Stimulated activated CD8-positive, alpha-beta memory T cell treated with anti-CD3 and anti-CD28 coated beads, Interleukin-7, amount 100 ng/mL, for 1 hour (primary cell): ENCODE results near the gene DPF3.

Source experiments
- DNase-seq, 2 donors: peaks; one replicate each; pipeline ENCODE4 v3.0.0-alpha.2; 2020; ENCODE audit warnings: low read depth in 2 of 2

DPF3 gene

GRCh38 chr14:72715850-72716228 lies 178.1 kb downstream of the DPF3 start:
- no peak for DNase-seq

DNA sequence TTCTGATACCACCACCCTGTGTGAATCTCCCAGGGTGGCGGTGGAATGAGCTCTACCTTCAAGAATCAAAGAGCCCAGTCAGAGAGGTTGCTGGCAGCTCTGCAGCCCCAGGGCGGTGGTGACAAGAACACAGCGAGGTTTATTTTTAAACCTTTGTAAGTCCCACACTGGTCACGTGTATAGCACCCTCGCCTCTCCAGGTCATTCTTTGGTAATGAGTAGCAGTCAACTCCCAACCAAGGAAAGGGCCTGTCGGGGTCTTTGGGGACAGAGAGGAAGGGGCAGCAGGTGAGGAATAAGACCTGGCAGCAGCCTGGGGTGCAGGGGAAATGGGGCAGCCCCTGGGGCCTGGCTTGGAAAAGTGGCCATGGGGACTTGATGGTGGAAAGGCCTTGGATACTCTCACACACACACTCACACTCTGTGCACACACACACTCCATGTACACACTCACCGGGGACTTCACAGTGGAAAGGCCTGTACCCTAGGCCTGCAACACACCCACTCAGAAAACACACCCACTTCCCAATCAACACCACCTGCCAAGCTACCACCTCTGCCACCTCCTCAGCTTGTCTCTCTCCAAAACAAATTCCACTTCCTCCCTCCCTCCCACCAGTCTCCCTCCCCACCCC lies 178.6 kb downstream of the DPF3 start:
- DNase-seq = no peak

DNA sequence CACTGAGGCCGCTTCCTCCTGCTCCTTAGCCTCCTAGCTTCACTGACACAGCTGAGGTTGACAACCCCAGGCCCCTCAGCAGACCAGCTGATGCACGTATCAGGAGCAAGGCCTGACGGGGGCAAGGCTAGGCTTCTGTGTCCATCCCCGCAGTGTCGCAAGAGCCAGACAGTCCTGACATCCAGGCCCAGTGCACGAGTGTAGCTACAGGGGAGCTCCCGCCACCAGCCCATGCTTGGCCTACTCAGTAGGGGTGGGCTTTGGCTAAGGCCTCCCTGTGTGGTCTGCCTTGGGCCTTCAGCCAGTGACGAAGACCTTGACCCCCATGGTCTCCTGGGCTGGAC lies 179.1 kb downstream of the DPF3 start:
- no peak for DNase-seq

- DNase-seq = peak; percentile 2 to 13
Observed at GRCh38 chr14:72714094-72714493, 179.8 kb downstream of the DPF3 start.

- no peak for DNase-seq
Observed at GRCh38 chr14:72711936-72712335, 182.0 kb downstream of the DPF3 start.

DNA sequence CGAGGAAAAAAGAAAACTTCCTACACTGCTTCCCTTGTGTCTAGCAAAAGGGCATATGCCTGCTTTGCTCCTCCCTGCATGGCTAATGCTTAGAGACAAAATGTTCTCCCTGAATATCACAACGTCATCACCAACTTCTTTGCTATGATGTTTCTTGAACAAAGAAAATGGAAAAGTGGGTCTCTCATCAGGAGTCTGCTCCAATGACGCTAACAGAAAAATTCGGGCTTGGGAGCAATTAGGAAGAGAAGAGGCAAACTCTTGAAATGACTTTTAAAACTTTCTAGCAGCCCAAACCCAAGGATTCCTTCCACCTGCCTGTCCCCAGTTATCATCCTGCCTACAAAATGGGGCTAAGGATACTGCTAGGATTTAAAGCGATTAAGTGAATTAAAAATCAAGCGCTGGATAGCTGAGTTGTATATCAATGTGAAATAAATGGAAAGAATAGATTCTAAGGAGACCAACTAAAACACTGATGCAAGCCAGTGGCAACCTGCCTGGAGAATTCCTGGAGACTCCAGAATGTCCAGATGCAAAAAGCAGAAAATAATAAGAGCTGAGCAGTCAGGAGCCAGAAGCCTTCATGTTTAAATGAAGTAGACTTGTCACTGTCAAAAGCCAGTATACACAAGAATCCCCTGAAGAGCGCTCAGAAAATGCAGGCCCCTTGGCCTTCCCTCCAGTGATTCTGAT lies 183.8 kb downstream of the DPF3 start:
- DNase-seq = no peak

GRCh38 chr14:72708708-72709475 lies 185.0 kb downstream of the DPF3 start:
- no peak for DNase-seq

GRCh38 chr14:72708222-72708621 lies 185.7 kb downstream of the DPF3 start:
- no peak for DNase-seq

DNA sequence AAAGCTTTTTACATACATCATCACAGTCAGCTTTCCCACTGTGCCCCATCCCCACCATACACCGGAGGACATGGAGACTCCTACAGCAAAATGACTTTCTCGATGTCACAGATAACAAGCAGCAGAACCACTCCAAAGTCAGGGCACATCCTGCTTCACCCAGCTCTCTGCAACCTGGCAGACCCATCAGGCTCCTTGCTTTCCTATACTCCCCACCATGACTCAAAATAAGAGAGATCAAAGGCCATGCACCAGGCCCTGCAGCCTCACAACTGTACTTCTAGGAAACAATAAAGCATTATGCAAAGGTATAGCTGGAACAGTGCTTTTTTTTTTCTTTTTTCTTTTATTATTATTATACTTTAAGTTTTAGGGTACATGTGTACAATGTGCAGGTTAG lies 187.4 kb downstream of the DPF3 start:
- DNase-seq = no peak

DNA sequence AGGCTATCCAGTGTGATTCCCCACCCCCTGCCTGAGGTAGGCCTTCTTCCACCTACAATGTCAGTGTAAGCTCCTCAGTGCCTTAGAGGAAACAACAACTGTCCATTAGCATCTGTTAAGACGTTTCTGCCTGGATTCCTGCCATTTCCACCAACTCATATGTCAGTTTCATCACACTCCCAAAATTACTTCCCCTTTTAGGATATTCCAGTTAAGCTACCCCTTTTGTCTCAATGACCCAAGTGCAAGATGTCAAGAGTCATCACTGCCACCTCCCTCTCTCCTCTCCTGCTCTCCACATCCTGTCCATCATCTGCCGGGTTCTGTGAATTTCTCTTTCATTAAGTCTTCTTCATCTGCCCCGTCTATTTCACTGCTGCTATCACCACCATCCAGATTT lies 189.4 kb downstream of the DPF3 start:
- no peak for DNase-seq

GRCh38 chr14:72701605-72702004 lies 192.3 kb downstream of the DPF3 start:
- DNase-seq = no peak

DNA sequence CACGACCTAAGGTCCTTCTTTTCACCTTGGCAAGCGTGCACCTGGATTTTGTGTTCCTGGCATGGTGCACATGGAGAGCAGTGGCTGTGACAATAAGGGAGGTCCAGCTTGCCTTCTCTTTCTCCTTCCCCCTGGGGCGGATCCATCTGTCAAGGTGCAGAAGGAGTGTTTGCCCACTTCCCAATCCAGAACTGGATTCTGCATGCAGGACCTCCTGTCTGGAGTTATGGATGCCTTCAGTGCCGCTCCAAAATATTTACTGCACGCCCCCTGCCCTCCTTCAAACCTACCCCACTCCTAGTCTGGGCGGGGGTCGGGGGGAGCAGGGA lies 192.7 kb downstream of the DPF3 start:
- no peak for DNase-seq

DNA sequence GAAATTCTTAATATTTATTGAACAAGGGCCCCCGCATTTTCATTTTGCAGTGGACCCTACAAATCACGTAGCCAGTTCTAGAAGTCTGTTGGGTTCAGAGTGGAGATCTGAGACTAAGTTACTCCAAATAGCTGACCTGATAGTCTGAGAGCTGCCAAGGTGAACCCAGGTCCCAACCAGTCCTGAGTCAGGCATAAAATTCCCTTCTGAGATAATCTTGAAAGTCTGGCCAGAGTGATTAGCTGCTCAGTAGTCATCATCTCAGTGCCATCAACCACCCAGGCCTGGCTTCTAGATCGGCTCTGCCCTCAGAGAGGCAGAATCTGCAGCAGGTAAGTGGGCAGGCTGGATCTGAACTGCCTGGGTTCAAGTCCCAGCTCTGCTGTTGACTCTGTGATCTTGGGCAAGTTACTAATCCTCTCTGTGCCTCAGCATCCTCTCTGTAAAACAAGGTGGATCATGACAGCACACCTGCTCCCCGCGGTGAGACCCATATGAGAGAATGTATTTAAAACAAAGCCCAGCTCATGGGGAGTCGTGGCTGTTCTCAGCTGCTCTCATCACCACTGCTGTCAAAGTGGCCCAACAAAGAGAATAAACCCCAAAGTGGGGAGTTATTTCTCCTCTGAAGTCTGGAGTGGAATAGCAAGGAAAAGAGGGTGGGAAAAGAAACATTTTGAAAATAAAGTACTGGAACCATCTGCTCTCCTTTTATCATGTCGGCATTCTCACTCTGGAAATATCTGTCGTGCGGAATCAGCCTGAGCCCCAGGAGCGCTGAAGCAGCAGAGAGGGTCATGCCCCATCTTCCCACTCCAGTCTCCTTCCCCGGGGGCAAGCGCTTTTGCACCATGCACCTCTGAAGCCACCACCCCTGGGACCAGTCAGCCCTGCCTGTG lies 193.3 kb downstream of the DPF3 start:
- no peak for DNase-seq

GRCh38 chr14:72699852-72700257 lies 194.0 kb downstream of the DPF3 start:
- DNase-seq = no peak

- DNase-seq = no peak
Observed at GRCh38 chr14:72699443-72699842, 194.5 kb downstream of the DPF3 start.

DNA sequence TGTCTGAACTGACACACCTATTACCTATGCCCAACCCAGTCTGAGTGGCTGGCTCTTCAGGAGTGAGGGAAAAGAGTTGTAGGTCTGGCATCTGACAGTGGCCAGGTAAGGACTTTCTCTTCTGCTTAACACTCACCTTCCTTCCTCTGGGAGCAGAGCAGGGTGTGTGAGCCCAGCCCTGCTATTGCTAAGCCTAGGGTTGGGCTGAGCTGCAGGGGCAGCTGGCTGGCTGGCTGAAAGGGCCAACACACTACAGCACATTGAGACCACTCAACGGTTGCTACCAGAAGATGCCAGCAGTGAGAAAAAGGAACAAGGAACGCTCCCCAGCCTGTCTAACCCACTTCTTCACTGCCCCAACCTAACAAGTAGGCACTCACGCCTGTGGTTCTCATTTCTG lies 201.2 kb downstream of the DPF3 start:
- DNase-seq = no peak

GRCh38 chr14:72690324-72690723 lies 203.6 kb downstream of the DPF3 start:
- DNase-seq = no peak

DNA sequence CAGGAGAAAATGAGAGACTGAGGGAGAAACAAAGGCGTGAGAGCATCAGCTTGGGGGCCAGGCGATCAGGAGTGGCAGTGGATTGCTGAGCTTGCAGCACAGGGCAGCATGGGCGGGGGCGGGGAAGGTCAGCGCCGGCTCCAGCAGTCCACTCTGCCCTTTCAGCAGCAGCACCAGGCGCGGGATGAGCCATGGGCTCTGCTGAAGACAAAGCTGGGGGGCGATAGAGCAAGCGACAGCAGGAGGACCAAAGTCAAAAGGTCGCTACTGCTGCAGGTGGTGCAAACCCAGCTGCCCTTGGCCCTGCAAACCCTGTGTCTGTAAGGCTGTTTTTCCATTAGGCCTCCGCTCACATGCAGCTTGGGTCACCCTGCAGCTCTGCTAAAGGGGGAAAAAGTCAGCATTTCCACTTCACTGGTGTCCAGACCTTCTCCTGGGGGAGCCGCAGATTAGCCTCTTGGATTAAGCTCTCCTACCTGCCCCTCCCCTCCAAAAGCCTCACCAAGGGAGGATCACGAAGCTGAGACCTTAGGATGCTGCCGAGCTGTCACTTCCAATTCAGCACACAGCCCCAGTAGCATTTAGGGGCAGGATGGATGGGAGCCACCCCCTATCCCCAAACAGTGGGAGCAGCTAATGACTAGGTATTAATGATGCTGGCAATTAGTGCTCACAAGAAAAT lies 204.8 kb downstream of the DPF3 start:
- no peak for DNase-seq

- DNase-seq = no peak
Observed at GRCh38 chr14:72686832-72687231, 207.1 kb downstream of the DPF3 start.

- DNase-seq = no peak
Observed at GRCh38 chr14:72686101-72686500, 207.8 kb downstream of the DPF3 start.

- no peak for DNase-seq
Observed at GRCh38 chr14:72685456-72685855, 208.4 kb downstream of the DPF3 start.

DNA sequence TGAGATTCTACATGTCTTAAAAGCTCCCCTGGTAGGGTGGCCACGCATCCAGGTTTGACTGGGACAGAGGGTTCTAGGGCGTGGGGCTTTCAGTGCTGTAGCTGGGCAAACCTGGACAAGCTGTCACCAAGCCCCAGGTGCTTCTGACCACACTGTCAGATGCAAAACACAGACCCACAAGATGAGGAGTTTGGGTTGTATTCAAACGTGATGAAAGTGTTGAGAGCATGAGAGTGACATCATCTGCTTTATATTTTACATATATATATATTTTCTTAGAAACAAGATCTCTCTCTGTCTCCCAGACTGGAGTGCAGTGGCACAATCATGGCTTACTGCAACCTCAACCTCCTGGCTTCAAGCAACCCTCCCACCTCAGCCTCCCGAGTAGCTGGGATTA lies 210.1 kb downstream of the DPF3 start:
- no peak for DNase-seq
